ENCODE results near the gene LIN28A.

GRCh38 chr1:26478988-26479387 lies 68.4 kb downstream of the LIN28A start:
- TF ChIP-seq CTCF (IDR thresholded peaks at IDR 0.05; ENCODE audit: insufficient read depth, low read depth, low read length) (no peak), EZH2 (IDR thresholded peaks at IDR 0.05; ENCODE audit: insufficient read depth, low read length) (no peak)

All from astrocyte (in vitro differentiated cells and primary cell).